ENCODE data around the gene TMEM106A. TPM values are rescaled to one million over a fixed set of nuclear protein-coding genes. Genes with fewer than 3 reads are reported as not detected.
"Not testable (repeated sequence)": the region's sequence is repeated elsewhere in the genome, so short reads cannot be mapped to it uniquely, and the experiment has no call there.

Gene TMEM106A
- total and polyA plus RNA-seq, 7 experiments from 2014 or later = 1.6 to 20.7 (median 13.7) TPM

GRCh38 chr17:43228020-43228782 is 16.5 kb downstream of the TMEM106A start, which contains the start of gene CCDC200:
TSS of gene CCDC200 (minus strand) at chr17:43228623. CDS start at chr17:43228554, 69 bp downstream.
- DNase-seq; H3K36me3 Mint-ChIP-seq; H3K9me3 ChIP-seq (ENCODE audit: control insufficient read depth in 2 of 3, low read length in 3 of 3); H3K9me3 Mint-ChIP-seq; H3K27me3 Mint-ChIP-seq; POLR2A ChIA-PET; H3K4me3 ChIP-seq (ENCODE audit: low read length); intact Hi-C loops (cut with micrococcal nuclease); H3K27me3 ChIP-seq (ENCODE audit: control insufficient read depth in 2 of 2, insufficient read depth in 2 of 2, low read length in 2 of 2); H3K4me1 ChIP-seq (ENCODE audit: control insufficient read depth in 2 of 2, insufficient read depth in 2 of 2, low read length in 2 of 2); H3K4me3 Mint-ChIP-seq; H3K27ac ChIP-seq (ENCODE audit: low read depth, low read length); H3K4me1 Mint-ChIP-seq; CTCF ChIA-PET; H3K27ac Mint-ChIP-seq; ATAC-seq; H3K36me3 ChIP-seq (ENCODE audit: control insufficient read depth in 2 of 3, insufficient read depth in 3 of 3, low read length in 3 of 3): not testable (repeated sequence)

- intact Hi-C loops (cut with micrococcal nuclease); ATAC-seq; DNase-seq; H3K4me1 ChIP-seq (ENCODE audit: control insufficient read depth in 2 of 2, insufficient read depth in 2 of 2, low read length in 2 of 2); H3K36me3 ChIP-seq (ENCODE audit: control insufficient read depth in 2 of 3, insufficient read depth in 3 of 3, low read length in 3 of 3); H3K4me3 ChIP-seq (ENCODE audit: low read length); H3K36me3 Mint-ChIP-seq; H3K4me1 Mint-ChIP-seq; H3K9me3 ChIP-seq (ENCODE audit: control insufficient read depth in 2 of 3, low read length in 3 of 3); H3K27me3 Mint-ChIP-seq; POLR2A ChIA-PET; H3K27ac ChIP-seq (ENCODE audit: low read depth, low read length); H3K27me3 ChIP-seq (ENCODE audit: control insufficient read depth in 2 of 2, insufficient read depth in 2 of 2, low read length in 2 of 2); H3K9me3 Mint-ChIP-seq; CTCF ChIA-PET: not testable (repeated sequence)
- Mint-ChIP-seq H3K27ac (peak overlapping the region in 2 of 9 donors; percentile 43 to 55), H3K4me3 (peak overlapping the region in 4 of 10 donors; percentile 34 to 76 (median 60))
These were observed 19.7 kb downstream of the TMEM106A start for GRCh38 chr17:43231205-43232020.

GRCh38 chr17:43232021-43232699 is 20.5 kb downstream of the TMEM106A start:
- H3K4me3 Mint-ChIP-seq = peak overlapping the region in 5 of 10 donors; percentile 30 to 73 (median 65)
- H3K27me3 Mint-ChIP-seq; H3K9me3 ChIP-seq (ENCODE audit: control insufficient read depth in 2 of 3, low read length in 3 of 3); H3K4me1 ChIP-seq (ENCODE audit: control insufficient read depth in 2 of 2, insufficient read depth in 2 of 2, low read length in 2 of 2); H3K27me3 ChIP-seq (ENCODE audit: control insufficient read depth in 2 of 2, insufficient read depth in 2 of 2, low read length in 2 of 2); CTCF ChIA-PET; H3K27ac ChIP-seq (ENCODE audit: low read depth, low read length); H3K9me3 Mint-ChIP-seq; H3K4me3 ChIP-seq (ENCODE audit: low read length); ATAC-seq; intact Hi-C loops (cut with micrococcal nuclease); POLR2A ChIA-PET; H3K4me1 Mint-ChIP-seq; H3K36me3 Mint-ChIP-seq; H3K36me3 ChIP-seq (ENCODE audit: control insufficient read depth in 2 of 3, insufficient read depth in 3 of 3, low read length in 3 of 3): not testable (repeated sequence)
- peak in 6 of 9 donors; percentile 15 to 42 (median 28) for DNase-seq
- H3K27ac Mint-ChIP-seq = peak overlapping the region in 3 of 9 donors; percentile 53 to 80 (median 60)

DNA sequence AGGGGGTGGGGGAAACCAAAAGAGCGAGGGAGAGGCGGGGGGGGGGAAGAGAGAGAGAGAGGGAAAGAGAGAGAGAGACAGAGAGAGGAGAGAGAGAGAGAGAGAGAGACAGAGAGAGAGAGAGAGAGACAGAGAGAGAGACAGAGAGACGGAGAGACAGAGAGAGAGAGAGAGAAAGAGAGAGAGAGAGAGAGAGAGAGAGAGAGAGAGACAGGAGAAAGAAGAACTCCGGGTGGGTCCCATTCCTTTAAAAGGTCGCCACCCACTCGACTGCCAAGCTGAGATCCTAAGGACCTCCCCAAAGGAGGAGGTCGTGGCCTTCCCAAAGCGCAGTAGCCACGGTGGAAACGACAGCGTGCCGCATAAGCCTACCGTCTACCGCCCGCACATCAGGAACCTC is 21.6 kb downstream of the TMEM106A start:
- H3K4me3 ChIP-seq (ENCODE audit: low read length); H3K27ac Mint-ChIP-seq; H3K36me3 Mint-ChIP-seq; H3K9me3 Mint-ChIP-seq; H3K4me1 ChIP-seq (ENCODE audit: control insufficient read depth in 2 of 2, insufficient read depth in 2 of 2, low read length in 2 of 2); H3K9me3 ChIP-seq (ENCODE audit: control insufficient read depth in 2 of 3, low read length in 3 of 3); H3K36me3 ChIP-seq (ENCODE audit: control insufficient read depth in 2 of 3, insufficient read depth in 3 of 3, low read length in 3 of 3); H3K4me3 Mint-ChIP-seq; H3K4me1 Mint-ChIP-seq; H3K27me3 ChIP-seq (ENCODE audit: control insufficient read depth in 2 of 2, insufficient read depth in 2 of 2, low read length in 2 of 2); H3K27ac ChIP-seq (ENCODE audit: low read depth, low read length); intact Hi-C loops (cut with micrococcal nuclease); ATAC-seq; POLR2A ChIA-PET; CTCF ChIA-PET; H3K27me3 Mint-ChIP-seq; DNase-seq: not testable (repeated sequence)

DNA sequence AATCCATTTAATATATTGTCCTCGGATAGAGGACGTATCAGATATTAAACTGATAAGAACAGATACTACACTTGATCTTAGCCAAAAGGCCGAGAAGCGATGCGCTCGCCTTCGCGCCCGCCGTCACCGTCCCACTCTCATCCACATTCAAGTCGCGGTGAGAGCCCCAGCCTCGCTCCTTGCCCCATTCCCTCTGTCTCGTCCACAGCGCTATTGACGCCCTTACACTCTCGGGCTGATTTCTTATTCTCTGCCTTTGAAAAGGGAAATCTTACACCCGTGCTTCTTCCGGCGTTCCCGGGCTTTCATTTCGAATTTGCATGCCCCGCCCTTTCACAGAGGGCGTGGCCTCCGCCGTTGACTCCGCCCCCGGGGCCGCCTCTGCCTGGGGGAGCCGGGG is 22.2 kb downstream of the TMEM106A start, which contains the start of gene RNU2-1:
Gene RNU2-1, minus strand, starts transcription at position 101 of the 400 bp plus-strand sequence.
- POLR2A ChIA-PET; H3K27me3 ChIP-seq (ENCODE audit: control insufficient read depth in 2 of 2, insufficient read depth in 2 of 2, low read length in 2 of 2); H3K9me3 ChIP-seq (ENCODE audit: control insufficient read depth in 2 of 3, low read length in 3 of 3): not testable (repeated sequence)

GRCh38 chr17:43239597-43239996 is 27.9 kb downstream of the TMEM106A start:
- H3K4me3 Mint-ChIP-seq; DNase-seq; H3K9me3 Mint-ChIP-seq; H3K4me1 ChIP-seq (ENCODE audit: control insufficient read depth in 2 of 2, insufficient read depth in 2 of 2, low read length in 2 of 2); H3K9me3 ChIP-seq (ENCODE audit: control insufficient read depth in 2 of 3, low read length in 3 of 3); CTCF ChIA-PET; H3K36me3 Mint-ChIP-seq; H3K36me3 ChIP-seq (ENCODE audit: control insufficient read depth in 2 of 3, insufficient read depth in 3 of 3, low read length in 3 of 3); intact Hi-C loops (cut with micrococcal nuclease); POLR2A ChIA-PET; H3K4me1 Mint-ChIP-seq; H3K27me3 ChIP-seq (ENCODE audit: control insufficient read depth in 2 of 2, insufficient read depth in 2 of 2, low read length in 2 of 2); H3K4me3 ChIP-seq (ENCODE audit: low read length); H3K27ac Mint-ChIP-seq; H3K27me3 Mint-ChIP-seq; H3K27ac ChIP-seq (ENCODE audit: low read depth, low read length): not testable (repeated sequence)
- ATAC-seq = peak; percentile 22

More for the DNA sequence above, 22.2 kb downstream of the TMEM106A start, which contains the start of gene RNU2-1:
- ATAC-seq; H3K27ac Mint-ChIP-seq; H3K36me3 ChIP-seq (ENCODE audit: control insufficient read depth in 2 of 3, insufficient read depth in 3 of 3, low read length in 3 of 3); H3K36me3 Mint-ChIP-seq; H3K4me3 ChIP-seq (ENCODE audit: low read length); H3K27me3 Mint-ChIP-seq; DNase-seq; H3K4me1 ChIP-seq (ENCODE audit: control insufficient read depth in 2 of 2, insufficient read depth in 2 of 2, low read length in 2 of 2); CTCF ChIA-PET; H3K4me3 Mint-ChIP-seq; H3K9me3 Mint-ChIP-seq; intact Hi-C loops (cut with micrococcal nuclease); H3K4me1 Mint-ChIP-seq; H3K27ac ChIP-seq (ENCODE audit: low read depth, low read length): not testable (repeated sequence)
